GM12874 (cell line): Measurements from ENCODE around the gene PYCARD.

Experiments used
- CTCF ChIP-seq: IDR thresholded peaks from 2 replicates; pipeline ENCODE4 v1.5.1; 2011; ENCODE audit warnings: low read depth, mild to moderate bottlenecking, control low read depth, low read length, moderate library complexity; ENCODE audit not compliant: insufficient read depth

The PYCARD gene

GRCh38 chr16:31213342-31213741, 10.8 kb upstream of the PYCARD start:
- no peak for TF ChIP-seq CTCF

DNA sequence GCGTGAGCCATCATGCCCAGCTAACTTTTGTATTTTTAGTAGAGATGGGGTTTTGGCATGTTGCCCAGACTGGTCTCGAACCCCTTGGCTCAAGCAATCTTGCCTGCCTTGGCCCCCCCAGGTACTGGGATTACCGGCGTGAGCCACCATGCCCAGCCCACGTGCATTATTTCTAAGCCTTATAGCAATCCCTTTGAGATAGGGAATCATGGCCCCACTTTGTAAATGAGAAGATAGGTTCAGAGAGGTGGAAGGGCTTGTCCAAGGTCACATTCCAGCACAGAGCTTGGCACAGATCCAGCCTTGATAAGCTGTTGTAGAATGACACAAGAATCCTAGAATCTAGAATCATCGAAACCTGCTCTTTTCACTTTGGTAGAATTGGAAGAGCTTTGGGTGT, 4.2 kb upstream of the PYCARD start:
- TF ChIP-seq CTCF: no peak

GRCh38 chr16:31204871-31205666, 2.5 kb upstream of the PYCARD start:
- TF ChIP-seq CTCF: no peak

GRCh38 chr16:31201582-31202413, 762 bp downstream of the PYCARD start:
- TF ChIP-seq CTCF: no peak

- no peak for TF ChIP-seq CTCF
These were observed 1.6 kb downstream of the PYCARD start for GRCh38 chr16:31200821-31201568.

DNA sequence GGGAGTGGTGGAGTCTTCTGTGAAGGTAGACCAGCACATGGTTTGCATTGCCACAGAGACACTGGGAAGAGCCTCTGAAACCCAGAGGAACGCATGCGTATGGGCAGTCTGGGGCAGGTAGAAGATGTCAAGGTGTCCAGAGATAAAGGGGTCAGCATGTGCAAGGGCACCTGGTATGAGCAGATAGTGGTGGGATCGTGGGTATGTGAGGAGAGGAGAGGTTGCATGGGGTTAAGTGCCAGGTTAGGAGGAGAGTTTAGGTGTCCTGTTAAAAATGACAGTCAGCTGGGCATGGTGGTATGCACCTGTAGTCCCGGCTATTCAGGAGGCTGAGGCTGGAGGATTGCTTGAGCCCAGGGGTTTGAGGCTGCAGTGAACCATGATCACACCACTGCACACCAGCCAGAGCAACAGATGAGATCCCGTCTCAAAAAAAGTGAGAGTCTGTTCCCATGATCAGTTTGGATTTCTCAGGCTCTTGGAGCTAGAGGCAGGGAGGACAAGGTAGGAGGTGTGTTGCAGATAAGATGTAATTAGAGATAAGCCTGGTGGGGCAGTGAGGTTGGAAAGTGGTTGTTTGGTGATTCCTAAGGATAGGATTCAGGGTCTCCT, 3.0 kb downstream of the PYCARD start:
- TF ChIP-seq CTCF: no peak
